PC-9 (cell line): ENCODE measurements around the gene GCLC. TPM values are rescaled to one million over a fixed set of nuclear protein-coding genes. Genes with fewer than 3 reads are reported as not detected.

ENCODE experiments used
- BruUV-seq: library from RNA; stranded (reverse); fragments of 400-500 nt; replicated peaks from 2 replicates; lab custom pipeline; 2021; lab: Mats Ljungman, UMichigan
- CTCF ChIA-PET: fragments of 300-600 bp; sonication (Branson Sonifier 250); formaldehyde crosslinking; loops from one replicate; lab custom pipeline; 2022; ENCODE audit warnings: antibody characterized with exemption; lab: Charles Lee
- POLR2A ChIA-PET: fragments of 300-600 bp; sonication (Branson Sonifier 250); formaldehyde crosslinking; loops from one replicate; lab custom pipeline; 2022; ENCODE audit warnings: antibody characterized with exemption; ENCODE audit not compliant: unreplicated experiment; lab: Charles Lee
- DNase-seq, 2 experiments: peaks; one replicate each; pipeline versions ENCODE4 v3.0.0 to v3.0.0-alpha.2; 2015 to 2022; ENCODE audit warnings: mixed read lengths in 1 of 2
- H2AFZ ChIP-seq: fragments of 200-600 bp; sonication (generic); 2 replicates; pipeline ENCODE4 v1.8.1; 2017; ENCODE audit warnings: antibody characterized with exemption
- H3F3A ChIP-seq: fragments of 200-600 bp; sonication (generic); 2 replicates; pipeline ENCODE4 v1.8.1; 2017; ENCODE audit warnings: antibody characterized with exemption, mild to moderate bottlenecking, low read depth; ENCODE audit not compliant: insufficient read depth
- H3K27ac ChIP-seq: fragments of 200-600 bp; sonication (generic); 2 replicates; pipeline ENCODE4 v1.6.1; 2016; ENCODE audit warnings: mixed run types
- H3K27me3 ChIP-seq: fragments of 200-600 bp; sonication (generic); 2 replicates; pipeline ENCODE4 v1.6.1; 2016; ENCODE audit warnings: low read depth, mixed run types; ENCODE audit not compliant: insufficient read depth
- H3K36me3 ChIP-seq: fragments of 200-600 bp; sonication (generic); 2 replicates; pipeline ENCODE4 v1.6.1; 2016; ENCODE audit warnings: low read depth, mixed run types
- H3K4me1 ChIP-seq: fragments of 200-600 bp; sonication (generic); replicated peaks from 2 replicates; pipeline ENCODE4 v1.6.1; 2016; ENCODE audit warnings: mixed run types; ENCODE audit not compliant: insufficient read depth
- H3K4me2 ChIP-seq: fragments of 200-600 bp; sonication (generic); 2 replicates; pipeline ENCODE4 v1.6.1; 2017; ENCODE audit warnings: mixed run types
- H3K4me3 ChIP-seq: fragments of 200-600 bp; sonication (generic); 2 replicates; pipeline ENCODE4 v1.6.1; 2016; ENCODE audit warnings: mixed run types
- H3K79me2 ChIP-seq: fragments of 200-600 bp; sonication (generic); 2 replicates; pipeline ENCODE4 v1.6.1; 2017; ENCODE audit warnings: low read depth, mixed run types
- H3K9me2 ChIP-seq: fragments of 200-600 bp; sonication (generic); 2 replicates; pipeline ENCODE4 v1.8.1; 2017; ENCODE audit warnings: mild to moderate bottlenecking; ENCODE audit not compliant: insufficient read depth
- H3K9me3 ChIP-seq: fragments of 200-600 bp; sonication (generic); 2 replicates; pipeline ENCODE4 v1.8.1; 2016; ENCODE audit warnings: low read depth; ENCODE audit not compliant: insufficient read depth
- H4K20me1 ChIP-seq: fragments of 200-600 bp; sonication (generic); 2 replicates; pipeline ENCODE4 v1.8.1; 2017; ENCODE audit not compliant: insufficient read depth
- EZH2 ChIP-seq: fragments of 200-600 bp; sonication (generic); IDR thresholded peaks from 2 replicates; pipeline ENCODE4 v1.8.0; 2017; ENCODE audit warnings: antibody characterized with exemption, low read depth
- intact Hi-C: fragments of 100-400 bp; cut with micrococcal nuclease; formaldehyde crosslinking; loops from one replicate; pipeline ENCODE4 v1.10.0; 2022; ENCODE audit not compliant: unreplicated experiment
- total RNA-seq: library from RNA; stranded (reverse); gene quantifications from 2 replicates; pipeline ENCODE4 v1.2.3, GENCODE V29; 2021
- TF ChIP-seq, protein P1 (sequence below): fragments of 200-600 bp; sonication (generic); conservative IDR thresholded peaks from 2 replicates; pipeline ENCODE4 v1.6.1; 2017; ENCODE audit warnings: mixed run types, antibody characterized with exemption, mild to moderate bottlenecking, moderate library complexity

The GCLC gene
- total RNA-seq, 1 experiment from 2014 or later, result 213 TPM

DNA sequence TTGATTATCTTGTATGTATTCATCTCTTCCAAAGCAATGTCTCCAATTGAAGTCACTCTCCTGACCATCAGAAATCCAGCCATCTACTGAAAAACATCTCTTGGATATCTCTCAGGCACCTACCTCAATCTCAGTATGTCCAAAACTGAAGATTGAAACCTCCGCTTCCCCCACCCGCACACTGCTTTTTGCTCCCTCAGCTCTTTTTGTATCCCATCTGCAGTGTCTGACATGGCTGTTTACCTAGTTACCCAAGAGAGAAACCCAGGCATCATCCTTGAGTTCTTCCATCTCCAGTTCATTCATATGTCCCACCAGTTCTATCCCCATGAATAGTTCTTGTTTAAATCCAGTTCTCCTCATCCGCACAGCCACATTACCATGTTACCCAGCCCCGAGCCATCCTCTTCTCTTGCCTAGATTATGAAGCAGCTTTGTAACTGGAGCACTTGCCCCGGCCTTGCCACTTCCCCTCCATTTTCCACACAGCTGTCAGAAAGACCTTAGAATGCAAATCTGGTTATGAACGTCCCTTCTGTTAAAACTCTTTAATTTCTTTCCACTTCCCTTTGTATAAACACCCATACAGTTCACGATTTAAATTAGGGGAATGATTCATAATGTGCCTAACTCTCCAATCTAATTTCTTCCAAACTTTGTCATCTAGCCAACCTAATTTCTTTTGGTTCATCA, 40.5 kb upstream of the GCLC start:
- no peak for DNase-seq
- H3K4me1 ChIP-seq, result no peaks in the 10 kb centered on the region
- H4K20me1 ChIP-seq, result no peaks in the 10 kb centered on the region
- no peaks in the 10 kb centered on the region; the same call in 1 of the 2 replicates for H3F3A ChIP-seq
- no TSS peak for BruUV-seq
- no peak overlapping the region for H3K4me3 ChIP-seq
- H3K9me2 ChIP-seq, result no peaks in the 10 kb centered on the region
- no peaks in the 10 kb centered on the region for H3K79me2 ChIP-seq
- H3K36me3 ChIP-seq, result 0 out of 2 replicates have a peak, but pooled peaks cover 4% of the 10 kb centered on the region
- TF ChIP-seq, protein P1, sequence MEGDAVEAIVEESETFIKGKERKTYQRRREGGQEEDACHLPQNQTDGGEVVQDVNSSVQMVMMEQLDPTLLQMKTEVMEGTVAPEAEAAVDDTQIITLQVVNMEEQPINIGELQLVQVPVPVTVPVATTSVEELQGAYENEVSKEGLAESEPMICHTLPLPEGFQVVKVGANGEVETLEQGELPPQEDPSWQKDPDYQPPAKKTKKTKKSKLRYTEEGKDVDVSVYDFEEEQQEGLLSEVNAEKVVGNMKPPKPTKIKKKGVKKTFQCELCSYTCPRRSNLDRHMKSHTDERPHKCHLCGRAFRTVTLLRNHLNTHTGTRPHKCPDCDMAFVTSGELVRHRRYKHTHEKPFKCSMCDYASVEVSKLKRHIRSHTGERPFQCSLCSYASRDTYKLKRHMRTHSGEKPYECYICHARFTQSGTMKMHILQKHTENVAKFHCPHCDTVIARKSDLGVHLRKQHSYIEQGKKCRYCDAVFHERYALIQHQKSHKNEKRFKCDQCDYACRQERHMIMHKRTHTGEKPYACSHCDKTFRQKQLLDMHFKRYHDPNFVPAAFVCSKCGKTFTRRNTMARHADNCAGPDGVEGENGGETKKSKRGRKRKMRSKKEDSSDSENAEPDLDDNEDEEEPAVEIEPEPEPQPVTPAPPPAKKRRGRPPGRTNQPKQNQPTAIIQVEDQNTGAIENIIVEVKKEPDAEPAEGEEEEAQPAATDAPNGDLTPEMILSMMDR, result no peak
- no peak for TF ChIP-seq EZH2
- intact Hi-C loops, result no loop called here
- ChIA-PET POLR2A (no interaction called here), CTCF (interaction anchor here (0.6 kb wide), 1 partner anchor 1031 kb away, joined by 16 read pairs; no protein-coding TSS in a partner anchor)
- H2AFZ ChIP-seq, result no peak overlapping the region
- H3K27me3 ChIP-seq, result no peaks in the 10 kb centered on the region
- H3K27ac ChIP-seq, result no peak overlapping the region
- H3K4me2 ChIP-seq, result no peak overlapping the region
- H3K9me3 ChIP-seq, result no peaks in the 10 kb centered on the region

DNA sequence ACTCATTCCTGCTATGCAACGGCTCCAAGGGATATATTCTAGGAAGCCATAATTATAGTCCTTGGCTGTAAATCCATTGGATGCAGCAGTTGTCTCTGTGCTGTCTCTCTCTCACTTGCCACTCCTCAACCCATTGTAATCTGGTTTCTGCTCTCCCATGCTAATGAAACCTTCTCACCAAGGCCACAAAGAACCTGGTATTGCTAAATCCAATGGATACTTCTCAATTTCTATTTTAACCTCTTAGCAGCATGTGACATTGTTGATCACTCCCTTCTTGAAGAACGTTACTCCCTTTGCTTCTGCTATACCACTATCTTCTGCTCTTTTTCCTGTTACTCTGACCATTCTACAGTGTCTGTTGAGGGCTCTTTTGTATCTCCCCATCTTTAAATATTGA, 39.8 kb upstream of the GCLC start:
- Histone ChIP-seq H3K9me2 (no peaks in the 10 kb centered on the region), H3K36me3 (0 out of 2 replicates have a peak, but pooled peaks cover 4% of the 10 kb centered on the region), H3K4me3 (no peak overlapping the region), H2AFZ (no peak overlapping the region), H3K9me3 (no peaks in the 10 kb centered on the region), H3K4me2 (no peak overlapping the region), H3K79me2 (no peaks in the 10 kb centered on the region), H3K4me1 (no peaks in the 10 kb centered on the region), H4K20me1 (no peaks in the 10 kb centered on the region), H3F3A (no peaks in the 10 kb centered on the region; the same call in 1 of the 2 replicates), H3K27me3 (no peaks in the 10 kb centered on the region), H3K27ac (no peak overlapping the region)
- no TSS peak for BruUV-seq
- ChIA-PET POLR2A (no interaction called here), CTCF (interaction anchor here (0.6 kb wide), 1 partner anchor 1030 kb away, joined by 16 read pairs; no protein-coding TSS in a partner anchor)
- DNase-seq, result no peak
- intact Hi-C loops, result no loop called here
- TF ChIP-seq EZH2, result no peak

DNA sequence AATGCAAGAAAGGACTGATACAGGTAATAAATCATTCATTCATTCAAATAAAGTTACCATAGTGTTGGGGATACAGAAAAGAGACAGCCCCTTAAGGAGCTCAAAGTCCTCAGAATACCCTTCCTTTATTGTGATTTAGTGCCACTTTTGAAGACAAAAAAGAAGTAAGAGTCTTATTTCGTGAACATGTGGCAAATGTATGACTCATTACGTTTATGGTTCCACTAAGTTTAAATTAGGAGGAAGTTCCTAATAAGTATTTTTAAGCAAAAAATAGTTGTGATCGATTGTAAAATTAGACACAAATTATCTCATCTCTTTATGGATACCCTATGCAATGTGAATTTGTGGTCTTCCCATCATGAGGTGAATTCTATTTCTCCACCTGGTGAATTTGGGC, 38.5 kb upstream of the GCLC start:
- H3K36me3 ChIP-seq, result 0 out of 2 replicates have a peak, but pooled peaks cover 4% of the 10 kb centered on the region
- no peaks in the 10 kb centered on the region; the same call in 1 of the 2 replicates for H3F3A ChIP-seq
- H3K9me3 ChIP-seq, result no peaks in the 10 kb centered on the region
- H3K27ac ChIP-seq, result no peak overlapping the region
- H3K4me3 ChIP-seq, result no peak overlapping the region
- H3K9me2 ChIP-seq, result no peaks in the 10 kb centered on the region
- H3K27me3 ChIP-seq, result no peaks in the 10 kb centered on the region
- CTCF ChIA-PET, result no interaction called here
- no peaks in the 10 kb centered on the region for H4K20me1 ChIP-seq
- no peak overlapping the region for H2AFZ ChIP-seq
- H3K79me2 ChIP-seq, result no peaks in the 10 kb centered on the region
- intact Hi-C loops, result no loop called here
- no peaks in the 10 kb centered on the region for H3K4me1 ChIP-seq
- TF ChIP-seq, protein P1, result no peak
- TF ChIP-seq EZH2, result no peak
- no TSS peak for BruUV-seq
- POLR2A ChIA-PET, result interaction anchor here (0.6 to 1.2 kb wide), 2 partner anchors 21 to 26 kb away, joined by 8 read pairs; no protein-coding TSS in a partner anchor
- no peak overlapping the region for H3K4me2 ChIP-seq
- no peak for DNase-seq
